Measurements from ENCODE around the gene IMMP1L.
"Not testable (repeated sequence)": the region's sequence is repeated elsewhere in the genome, so short reads cannot be mapped to it uniquely, and the experiment has no call there.

The IMMP1L gene

GRCh38 chr11:31509429-31510345 is at the start of gene IMMP1L, which contains the start of gene ELP4:
Gene IMMP1L (minus strand): TSS chr11:31509622. CDS start chr11:31463276, 46,346 bp downstream.
Gene ELP4 (plus strand): TSS chr11:31509767. CDS start chr11:31509785, 18 bp downstream.
- DNase-seq (ENCODE audit: insufficient read length, low spot score) (peak; percentile 82), FAIRE-seq (peak; percentile 99)

- DNase-seq (ENCODE audit: insufficient read length, low spot score) (no peak), FAIRE-seq (no peak)
These were observed 48.6 kb upstream of the IMMP1L start for GRCh38 chr11:31558001-31558400.

- no peak for FAIRE-seq
These were observed 46.5 kb upstream of the IMMP1L start for GRCh38 chr11:31555938-31556337.

GRCh38 chr11:31542862-31543261 is 33.4 kb upstream of the IMMP1L start:
- FAIRE-seq, result no peak
- no peak for DNase-seq (ENCODE audit: insufficient read length, low spot score)

More at GRCh38 chr11:31555938-31556337, 46.5 kb upstream of the IMMP1L start:
- DNase-seq (ENCODE audit: insufficient read length, low spot score), result no peak

- DNase-seq (ENCODE audit: insufficient read length, low spot score) (no peak), FAIRE-seq (no peak)
These were observed 26.1 kb upstream of the IMMP1L start for GRCh38 chr11:31535479-31535878.

GRCh38 chr11:31531293-31531692 is 21.9 kb upstream of the IMMP1L start:
- FAIRE-seq, result no peak
- no peak for DNase-seq (ENCODE audit: insufficient read length, low spot score)

GRCh38 chr11:31529701-31530100 is 20.3 kb upstream of the IMMP1L start:
- FAIRE-seq (no peak), DNase-seq (ENCODE audit: insufficient read length, low spot score) (no peak)

- FAIRE-seq (no peak), DNase-seq (ENCODE audit: insufficient read length, low spot score) (no peak)
These were observed 19.8 kb upstream of the IMMP1L start for GRCh38 chr11:31529189-31529588.

- FAIRE-seq (no peak), DNase-seq (ENCODE audit: insufficient read length, low spot score) (no peak)
These were observed 12.2 kb upstream of the IMMP1L start for GRCh38 chr11:31521497-31522150.

- FAIRE-seq (no peak), DNase-seq (ENCODE audit: insufficient read length, low spot score) (no peak)
These were observed 2.7 kb upstream of the IMMP1L start for GRCh38 chr11:31512117-31512516.

GRCh38 chr11:31509051-31509428 is 382 bp downstream of the IMMP1L start:
- FAIRE-seq, result no peak
- DNase-seq (ENCODE audit: insufficient read length, low spot score), result no peak

- DNase-seq (ENCODE audit: insufficient read length, low spot score), result no peak
- FAIRE-seq, result no peak
These were observed 8.9 kb downstream of the IMMP1L start for GRCh38 chr11:31500560-31500959.

- no peak for DNase-seq (ENCODE audit: insufficient read length, low spot score)
These were observed 9.7 kb downstream of the IMMP1L start for GRCh38 chr11:31499576-31500178.

GRCh38 chr11:31493762-31494161 is 15.7 kb downstream of the IMMP1L start:
- not testable (repeated sequence) for DNase-seq (ENCODE audit: insufficient read length, low spot score); FAIRE-seq

More at GRCh38 chr11:31499576-31500178, 9.7 kb downstream of the IMMP1L start:
- no peak for FAIRE-seq

- DNase-seq (ENCODE audit: insufficient read length, low spot score), result no peak
- FAIRE-seq, result no peak
These were observed 16.2 kb downstream of the IMMP1L start for GRCh38 chr11:31493235-31493634.

- DNase-seq (ENCODE audit: insufficient read length, low spot score) (no peak), FAIRE-seq (no peak)
These were observed 17.0 kb downstream of the IMMP1L start for GRCh38 chr11:31492320-31492913.

GRCh38 chr11:31487848-31488247 is 21.6 kb downstream of the IMMP1L start:
- FAIRE-seq, result no peak
- peak; percentile 2 for DNase-seq (ENCODE audit: insufficient read length, low spot score)

GRCh38 chr11:31484497-31484896 is 24.9 kb downstream of the IMMP1L start:
- DNase-seq (ENCODE audit: insufficient read length, low spot score), result no peak
- no peak for FAIRE-seq

GRCh38 chr11:31480930-31481329 is 28.5 kb downstream of the IMMP1L start:
- DNase-seq (ENCODE audit: insufficient read length, low spot score) (no peak), FAIRE-seq (no peak)

GRCh38 chr11:31479066-31479465 is 30.4 kb downstream of the IMMP1L start:
- FAIRE-seq (no peak), DNase-seq (ENCODE audit: insufficient read length, low spot score) (no peak)

GRCh38 chr11:31478223-31478590 is 31.2 kb downstream of the IMMP1L start:
- DNase-seq (ENCODE audit: insufficient read length, low spot score) (no peak), FAIRE-seq (no peak)

All from GM19239 (cell line).